Measurements from ENCODE around the gene WDR4. TPM values are rescaled to one million over a fixed set of nuclear protein-coding genes. Genes with fewer than 3 reads are reported as not detected.

WDR4 gene
- total RNA-seq, 1 donor from 2014 or later: 22.5 TPM

GRCh38 chr21:42873096-42873495, 6.2 kb downstream of the WDR4 start:
- Mint-ChIP-seq H3K27ac (no peak overlapping the region), H3K4me3 (ENCODE audit: low read depth) (no peak overlapping the region)

DNA sequence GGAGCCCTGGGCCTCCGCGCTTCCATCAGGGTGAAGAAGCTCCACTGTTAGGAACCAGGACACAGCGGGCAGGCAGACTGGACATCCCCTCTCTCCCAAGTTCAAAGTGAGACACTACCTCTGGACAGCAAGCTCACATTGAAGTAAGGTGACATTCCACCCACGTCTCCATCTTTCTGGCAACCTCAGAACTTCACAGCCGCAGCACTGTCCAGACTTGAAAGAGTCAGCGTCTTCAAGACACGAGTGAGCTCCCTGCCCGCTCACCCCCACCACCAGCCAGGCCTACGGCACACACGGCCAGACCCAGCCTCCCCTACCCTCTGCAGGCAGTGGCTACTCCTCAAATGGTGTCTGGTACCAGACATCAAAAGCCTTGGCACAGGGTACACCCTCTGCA, 11.1 kb downstream of the WDR4 start:
- H3K36me3 Mint-ChIP-seq (ENCODE audit: insufficient read depth): peaks cover 13% of the 10 kb centered on the region
- H3K27me3 Mint-ChIP-seq: no peaks in the 10 kb centered on the region
- DNase-seq (ENCODE audit: low spot score, unreplicated experiment): no peak
- no peaks in the 10 kb centered on the region for H3K9me3 Mint-ChIP-seq (ENCODE audit: low read depth)
- TF ChIP-seq, protein P1, sequence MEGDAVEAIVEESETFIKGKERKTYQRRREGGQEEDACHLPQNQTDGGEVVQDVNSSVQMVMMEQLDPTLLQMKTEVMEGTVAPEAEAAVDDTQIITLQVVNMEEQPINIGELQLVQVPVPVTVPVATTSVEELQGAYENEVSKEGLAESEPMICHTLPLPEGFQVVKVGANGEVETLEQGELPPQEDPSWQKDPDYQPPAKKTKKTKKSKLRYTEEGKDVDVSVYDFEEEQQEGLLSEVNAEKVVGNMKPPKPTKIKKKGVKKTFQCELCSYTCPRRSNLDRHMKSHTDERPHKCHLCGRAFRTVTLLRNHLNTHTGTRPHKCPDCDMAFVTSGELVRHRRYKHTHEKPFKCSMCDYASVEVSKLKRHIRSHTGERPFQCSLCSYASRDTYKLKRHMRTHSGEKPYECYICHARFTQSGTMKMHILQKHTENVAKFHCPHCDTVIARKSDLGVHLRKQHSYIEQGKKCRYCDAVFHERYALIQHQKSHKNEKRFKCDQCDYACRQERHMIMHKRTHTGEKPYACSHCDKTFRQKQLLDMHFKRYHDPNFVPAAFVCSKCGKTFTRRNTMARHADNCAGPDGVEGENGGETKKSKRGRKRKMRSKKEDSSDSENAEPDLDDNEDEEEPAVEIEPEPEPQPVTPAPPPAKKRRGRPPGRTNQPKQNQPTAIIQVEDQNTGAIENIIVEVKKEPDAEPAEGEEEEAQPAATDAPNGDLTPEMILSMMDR (IDR thresholded peaks at IDR 0.05; ENCODE audit: unreplicated experiment): no peak
- no peak overlapping the region for H3K27ac Mint-ChIP-seq
- H3K4me1 Mint-ChIP-seq (ENCODE audit: low read depth): no peaks in the 10 kb centered on the region
- H3K4me3 Mint-ChIP-seq (ENCODE audit: low read depth): no peak overlapping the region

More at GRCh38 chr21:42873096-42873495, 6.2 kb downstream of the WDR4 start:
- DNase-seq (ENCODE audit: low spot score, unreplicated experiment): no peak
- TF ChIP-seq, protein P1 (IDR thresholded peaks at IDR 0.05; ENCODE audit: unreplicated experiment): no peak
- Mint-ChIP-seq H3K4me1 (ENCODE audit: low read depth) (peaks cover 2% of the 10 kb centered on the region), H3K27me3 (no peaks in the 10 kb centered on the region), H3K36me3 (ENCODE audit: insufficient read depth) (peaks cover 15% of the 10 kb centered on the region), H3K9me3 (ENCODE audit: low read depth) (no peaks in the 10 kb centered on the region)

DNA sequence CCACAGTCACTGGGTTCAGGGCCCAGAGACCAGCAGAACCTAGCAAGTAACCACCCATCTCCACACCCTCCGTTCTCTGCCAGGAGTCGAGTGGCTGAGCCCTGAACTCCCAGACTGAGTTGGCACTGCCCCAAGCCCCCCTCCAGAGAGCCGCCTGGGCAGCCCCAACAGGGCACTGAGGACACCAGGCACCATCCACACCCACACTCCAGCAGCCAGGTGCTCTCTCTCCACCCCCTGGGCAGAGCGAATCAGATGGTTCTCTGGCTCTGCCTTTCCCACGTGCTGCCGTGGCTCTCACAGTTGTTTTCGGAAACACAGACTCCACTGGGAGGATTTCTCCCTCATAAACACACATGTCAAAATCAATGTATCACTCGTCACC, 13.6 kb downstream of the WDR4 start:
- TF ChIP-seq, protein P1 (IDR thresholded peaks at IDR 0.05; ENCODE audit: unreplicated experiment): no peak
- no peak for DNase-seq (ENCODE audit: low spot score, unreplicated experiment)
- Mint-ChIP-seq H3K27ac (no peak overlapping the region), H3K4me1 (ENCODE audit: low read depth) (no peaks in the 10 kb centered on the region), H3K4me3 (ENCODE audit: low read depth) (no peak overlapping the region), H3K36me3 (ENCODE audit: insufficient read depth) (peaks cover 16% of the 10 kb centered on the region), H3K27me3 (no peaks in the 10 kb centered on the region), H3K9me3 (ENCODE audit: low read depth) (no peaks in the 10 kb centered on the region)

- TF ChIP-seq, protein P1 (IDR thresholded peaks at IDR 0.05; ENCODE audit: unreplicated experiment): no peak
- DNase-seq (ENCODE audit: low spot score, unreplicated experiment): no peak
- H3K4me3 Mint-ChIP-seq (ENCODE audit: low read depth): no peak overlapping the region
- H3K27ac Mint-ChIP-seq: peak overlapping the region; percentile 79
- H3K9me3 Mint-ChIP-seq (ENCODE audit: low read depth): no peaks in the 10 kb centered on the region
- H3K27me3 Mint-ChIP-seq: no peaks in the 10 kb centered on the region
- no peaks in the 10 kb centered on the region for H3K4me1 Mint-ChIP-seq (ENCODE audit: low read depth)
- peaks cover 14% of the 10 kb centered on the region for H3K36me3 Mint-ChIP-seq (ENCODE audit: insufficient read depth)
Measured at GRCh38 chr21:42864815-42865775, 14.2 kb downstream of the WDR4 start.

- DNase-seq (ENCODE audit: low spot score, unreplicated experiment): no peak
- TF ChIP-seq, protein P1 (IDR thresholded peaks at IDR 0.05; ENCODE audit: unreplicated experiment): no peak
- Mint-ChIP-seq H3K4me1 (ENCODE audit: low read depth) (no peaks in the 10 kb centered on the region), H3K9me3 (ENCODE audit: low read depth) (no peaks in the 10 kb centered on the region), H3K36me3 (ENCODE audit: insufficient read depth) (peaks cover 10% of the 10 kb centered on the region), H3K27ac (no peak overlapping the region), H3K4me3 (ENCODE audit: low read depth) (no peak overlapping the region), H3K27me3 (no peaks in the 10 kb centered on the region)
Measured at GRCh38 chr21:42864286-42864685, 15.1 kb downstream of the WDR4 start.

Data from progenitor cell of endocrine pancreas (in vitro differentiated cells).